ENCODE data around the gene KLF9. TPM values are rescaled to one million over a fixed set of nuclear protein-coding genes. Genes with fewer than 3 reads are reported as not detected.

The KLF9 gene
- 31.3 and 33.7 TPM in 2 replicates for total RNA-seq

DNA sequence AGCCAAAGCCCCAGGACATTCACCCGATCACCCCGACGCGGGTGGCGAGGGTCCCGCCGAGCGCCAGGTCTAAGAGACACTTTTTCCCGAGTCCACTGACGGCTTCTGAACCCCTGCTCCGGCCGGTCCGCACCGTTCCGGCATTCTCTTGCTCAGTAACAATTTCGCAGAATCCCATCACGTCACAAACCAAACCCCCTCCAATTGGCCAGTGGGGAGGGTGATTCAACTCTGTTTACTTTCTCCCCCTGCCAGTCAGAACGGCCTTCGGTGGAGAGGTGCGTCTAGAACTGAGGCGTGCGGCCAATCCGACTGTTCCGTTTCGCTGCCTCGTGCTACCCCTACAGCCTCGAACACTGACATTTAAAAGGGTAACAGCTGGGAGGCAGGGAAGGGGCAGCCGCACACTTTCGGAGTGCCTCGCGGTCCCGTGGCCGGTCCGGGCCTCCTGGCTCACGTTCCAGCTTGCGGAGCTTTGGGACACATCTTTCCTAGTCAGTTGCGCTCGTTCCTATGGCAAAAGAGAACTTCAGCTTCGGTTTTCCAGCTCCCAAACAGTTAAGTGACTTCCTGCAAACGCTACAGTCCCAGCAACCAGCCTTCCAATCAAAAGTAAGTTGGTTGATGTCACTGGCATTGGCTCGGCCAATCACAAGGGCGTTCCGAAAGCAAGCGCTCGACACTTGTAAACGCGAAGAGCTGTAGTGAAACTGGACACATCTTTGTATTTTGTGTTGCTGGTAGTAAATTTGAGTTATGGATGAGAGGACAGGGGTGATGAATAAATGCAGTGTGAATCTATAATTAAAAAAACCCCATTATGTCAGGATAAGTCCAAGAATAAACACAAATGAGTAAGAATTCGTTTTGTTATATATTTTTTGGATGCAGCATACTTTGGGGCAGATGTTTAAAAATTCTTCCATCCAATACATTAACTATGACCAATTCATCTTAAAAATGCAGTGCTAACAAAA, at the start of gene KLF9:
KLF9 (minus strand) TSS at position 859 of the 977 bp plus-strand sequence. CDS start 1,294 bp downstream, outside the sequence.

Other genes starting within 250 kb of the KLF9 start
- 10.9 and 16.1 TPM in 2 replicates for gene SMC5, start 155.7 kb downstream of the KLF9 start, total RNA-seq